Effector memory CD8-positive, alpha-beta T cell (primary cell): ENCODE data around the gene TFCP2.

ENCODE experiments used
- ATAC-seq: fragments of 150-1000 bp; cut with Tn5 transposase; replicated peaks from 2 replicates; pipeline ENCODE4 v1.10.0; 2021; ENCODE audit warnings: mild to moderate bottlenecking, moderate library complexity
- DNase-seq, 3 experiments: peaks; one replicate each; pipeline ENCODE4 v3.0.0; 2021
- H3K27ac Mint-ChIP-seq, 2 donors: one replicate each; pipeline ENCODE4 v1.8.0; 2022; ENCODE audit warnings: mild to moderate bottlenecking in 2 of 2, mixed read lengths in 2 of 2, moderate library complexity in 2 of 2
- H3K27me3 Mint-ChIP-seq, 2 donors: one replicate each; pipeline ENCODE4 v1.8.0; 2022; ENCODE audit warnings: mixed read lengths in 2 of 2
- H3K36me3 Mint-ChIP-seq: one replicate; pipeline ENCODE4 v1.8.0; 2022; ENCODE audit warnings: mild to moderate bottlenecking, moderate library complexity, mixed read lengths; ENCODE audit not compliant: insufficient read depth
- H3K4me1 Mint-ChIP-seq, 2 donors: one replicate each; pipeline ENCODE4 v1.8.0; 2022; ENCODE audit warnings: low read depth in 2 of 2, mixed read lengths in 2 of 2
- H3K4me3 Mint-ChIP-seq, 2 donors: one replicate each; pipeline ENCODE4 v1.8.0; 2022; ENCODE audit warnings: mild to moderate bottlenecking in 2 of 2, mixed read lengths in 2 of 2, moderate library complexity in 2 of 2
- H3K9me3 Mint-ChIP-seq, 2 donors: one replicate each; pipeline ENCODE4 v1.8.0; 2022; ENCODE audit warnings: mixed read lengths in 2 of 2

TFCP2 gene

GRCh38 chr12:51049525-51049924 is 123.4 kb downstream of the TFCP2 start:
- peak overlapping the region; percentile 96 to 98 for H3K4me3 Mint-ChIP-seq
- H3K27ac Mint-ChIP-seq = peak overlapping the region; percentile 97 to 98
- no peak for ATAC-seq
- DNase-seq = no peak
- H3K27me3 Mint-ChIP-seq = no peaks in the 10 kb centered on the region
- peaks cover 25 to 26% of the 10 kb centered on the region in 2 donors for H3K4me1 Mint-ChIP-seq
- H3K36me3 Mint-ChIP-seq = peaks cover 54% of the 10 kb centered on the region
- H3K9me3 Mint-ChIP-seq = no peaks in the 10 kb centered on the region

GRCh38 chr12:51048661-51049251 is 124.2 kb downstream of the TFCP2 start:
- ATAC-seq (no peak), DNase-seq (peak in 1 of 3 experiments; percentile 16)
- Mint-ChIP-seq H3K27ac (peak overlapping the region; percentile 97 to 98), H3K4me1 (peaks cover 25 to 26% of the 10 kb centered on the region in 2 donors), H3K9me3 (no peaks in the 10 kb centered on the region), H3K27me3 (no peaks in the 10 kb centered on the region), H3K4me3 (peak overlapping the region; percentile 96 to 98), H3K36me3 (peaks cover 51% of the 10 kb centered on the region)

GRCh38 chr12:51047655-51048540 is 125.0 kb downstream of the TFCP2 start, which contains the start of gene LETMD1:
LETMD1 (plus strand) TSS chr12:51048327; CDS start chr12:51048357, 30 bp downstream.
- Mint-ChIP-seq H3K36me3 (peaks cover 44% of the 10 kb centered on the region), H3K27ac (peak within 1 kb of the TSS; percentile 97 to 98), H3K27me3 (no peaks in the 10 kb centered on the region), H3K4me3 (peak within 1 kb of the TSS; percentile 96 to 98), H3K4me1 (peaks cover 25 to 26% of the 10 kb centered on the region in 2 donors), H3K9me3 (no peaks in the 10 kb centered on the region)
- peak; percentile 92 for ATAC-seq
- peak; percentile 87 to 88 (median 88) for DNase-seq
